KMS-11 (cell line): ENCODE data around the gene VGLL3.

Source experiments
- H2AFZ ChIP-seq: fragments of 200-600 bp; sonication (generic); 2 replicates; pipeline ENCODE4 v1.6.1; 2016; ENCODE audit warnings: antibody characterized with exemption, mixed run types, low read depth
- H3K27ac ChIP-seq: fragments of 200-600 bp; sonication (generic); 2 replicates; pipeline ENCODE4 v1.6.1; 2016; ENCODE audit warnings: mild to moderate bottlenecking, mixed run types
- H3K27me3 ChIP-seq: fragments of 200-600 bp; sonication (generic); 2 replicates; pipeline ENCODE4 v1.6.1; 2017; ENCODE audit warnings: mild to moderate bottlenecking, low read depth, mixed run types, moderate library complexity; ENCODE audit not compliant: insufficient read depth
- H3K36me3 ChIP-seq: fragments of 200-600 bp; sonication (generic); 2 replicates; pipeline ENCODE4 v1.6.1; 2017; ENCODE audit warnings: mild to moderate bottlenecking, mixed run types; ENCODE audit not compliant: insufficient read depth
- H3K4me1 ChIP-seq: fragments of 200-600 bp; sonication (generic); 2 replicates; pipeline ENCODE4 v1.6.1; 2016; ENCODE audit warnings: mild to moderate bottlenecking, low read depth, mixed run types; ENCODE audit not compliant: poor library complexity, severe bottlenecking
- H3K4me2 ChIP-seq: fragments of 200-600 bp; sonication (generic); 2 replicates; pipeline ENCODE4 v1.7.0; 2016; ENCODE audit warnings: mild to moderate bottlenecking, mixed run types
- H3K4me3 ChIP-seq: fragments of 200-600 bp; sonication (generic); IDR thresholded peaks from 2 replicates; pipeline ENCODE4 v1.6.1; 2017; ENCODE audit warnings: low read depth, low read length, mixed read lengths; ENCODE audit not compliant: insufficient read depth
- H3K79me2 ChIP-seq: fragments of 200-600 bp; sonication (generic); 2 replicates; pipeline ENCODE4 v1.6.1; 2016; ENCODE audit warnings: low read depth, mixed run types; ENCODE audit not compliant: insufficient read depth
- H3K9ac ChIP-seq: fragments of 200-600 bp; sonication (generic); 2 replicates; pipeline ENCODE4 v1.6.1; 2016; ENCODE audit warnings: mild to moderate bottlenecking, mixed run types
- H4K20me1 ChIP-seq: fragments of 200-600 bp; sonication (generic); 2 replicates; pipeline ENCODE4 v1.6.1; 2016; ENCODE audit warnings: mild to moderate bottlenecking, mixed run types; ENCODE audit not compliant: insufficient read depth
- CTCF ChIP-seq: fragments of 200-600 bp; sonication (generic); conservative IDR thresholded peaks from 2 replicates; pipeline ENCODE4 v1.6.1; 2017; ENCODE audit warnings: low read depth, mild to moderate bottlenecking, antibody characterized with exemption, low read length, moderate library complexity, mixed read lengths

Gene VGLL3

GRCh38 chr3:86930181-86930580, 60.8 kb downstream of the VGLL3 start:
- Histone ChIP-seq H4K20me1 (no peaks in the 10 kb centered on the region), H3K79me2 (no peaks in the 10 kb centered on the region), H3K27ac (no peak overlapping the region), H2AFZ (no peak overlapping the region), H3K4me2 (no peak overlapping the region), H3K4me3 (no peak overlapping the region), H3K27me3 (no peaks in the 10 kb centered on the region), H3K36me3 (no peaks in the 10 kb centered on the region), H3K4me1 (no peaks in the 10 kb centered on the region), H3K9ac (no peak overlapping the region)
- no peak for TF ChIP-seq CTCF

GRCh38 chr3:86929046-86929445, 61.9 kb downstream of the VGLL3 start:
- TF ChIP-seq CTCF: no peak
- Histone ChIP-seq H3K36me3 (no peaks in the 10 kb centered on the region), H2AFZ (no peak overlapping the region), H3K4me3 (no peak overlapping the region), H3K4me2 (no peak overlapping the region), H3K27me3 (no peaks in the 10 kb centered on the region), H3K27ac (no peak overlapping the region), H4K20me1 (no peaks in the 10 kb centered on the region), H3K4me1 (no peaks in the 10 kb centered on the region), H3K9ac (no peak overlapping the region), H3K79me2 (no peaks in the 10 kb centered on the region)

GRCh38 chr3:86923071-86923491, 67.9 kb downstream of the VGLL3 start:
- H3K4me2 ChIP-seq: no peak overlapping the region
- no peak overlapping the region for H2AFZ ChIP-seq
- no peak for TF ChIP-seq CTCF
- no peaks in the 10 kb centered on the region for H3K36me3 ChIP-seq
- H3K27me3 ChIP-seq: no peaks in the 10 kb centered on the region
- no peaks in the 10 kb centered on the region for H3K4me1 ChIP-seq
- H3K27ac ChIP-seq: no peak overlapping the region
- H3K9ac ChIP-seq: no peak overlapping the region
- no peak overlapping the region for H3K4me3 ChIP-seq
- no peaks in the 10 kb centered on the region for H4K20me1 ChIP-seq
- no peaks in the 10 kb centered on the region for H3K79me2 ChIP-seq

- no peak overlapping the region for H3K4me3 ChIP-seq
- H3K27ac ChIP-seq: no peak overlapping the region
- no peak overlapping the region for H3K4me2 ChIP-seq
- no peaks in the 10 kb centered on the region for H3K4me1 ChIP-seq
- H3K79me2 ChIP-seq: no peaks in the 10 kb centered on the region
- H4K20me1 ChIP-seq: no peaks in the 10 kb centered on the region
- no peaks in the 10 kb centered on the region for H3K27me3 ChIP-seq
- TF ChIP-seq CTCF: no peak
- H3K36me3 ChIP-seq: no peaks in the 10 kb centered on the region
- H3K9ac ChIP-seq: no peak overlapping the region
- H2AFZ ChIP-seq: no peak overlapping the region
These were observed 68.8 kb downstream of the VGLL3 start for GRCh38 chr3:86921971-86922680.
